ENCODE results near the gene OSBPL1A. TPM values are rescaled to one million over a fixed set of nuclear protein-coding genes. Genes with fewer than 3 reads are reported as not detected.

OSBPL1A gene
- total RNA-seq, 4 donors from 2014 or later = 31.0 to 42.2 (median 32.4) TPM

DNA sequence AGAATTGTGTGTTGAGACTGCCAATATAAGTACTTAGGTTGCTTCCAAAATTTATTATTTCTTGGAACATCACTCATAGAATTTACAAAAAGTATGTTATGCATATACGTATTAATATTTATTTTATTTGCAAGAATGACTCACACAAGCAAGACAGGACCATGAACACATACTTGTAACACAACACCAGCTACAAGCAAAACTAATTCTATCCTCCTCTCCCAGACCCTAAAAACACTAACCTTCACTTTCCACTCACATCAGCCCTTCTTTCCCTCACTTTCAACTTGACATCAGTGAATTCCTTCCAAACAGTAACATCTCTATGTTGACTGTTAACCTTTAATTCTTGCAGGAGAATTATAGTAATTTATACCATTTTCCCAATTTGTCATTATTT is 24.3 kb downstream of the OSBPL1A start:
- H3K9me3 ChIP-seq = no peaks in the 10 kb centered on the region
- peaks cover 21% of the 10 kb centered on the region for H3K36me3 ChIP-seq
- WGBS = 66% methylated on average over 1 of the region's 1 CpG
- H3K4me3 ChIP-seq = no peak overlapping the region
- no peak for DNase-seq (ENCODE audit: low spot score in 2 of 2)
- no peaks in the 10 kb centered on the region for H3K4me1 ChIP-seq
- TF ChIP-seq POLR2A (IDR thresholded peaks at IDR 0.05) = no peak
- TF ChIP-seq EP300 (IDR thresholded peaks at IDR 0.05) = no peak
- TF ChIP-seq, protein P1, sequence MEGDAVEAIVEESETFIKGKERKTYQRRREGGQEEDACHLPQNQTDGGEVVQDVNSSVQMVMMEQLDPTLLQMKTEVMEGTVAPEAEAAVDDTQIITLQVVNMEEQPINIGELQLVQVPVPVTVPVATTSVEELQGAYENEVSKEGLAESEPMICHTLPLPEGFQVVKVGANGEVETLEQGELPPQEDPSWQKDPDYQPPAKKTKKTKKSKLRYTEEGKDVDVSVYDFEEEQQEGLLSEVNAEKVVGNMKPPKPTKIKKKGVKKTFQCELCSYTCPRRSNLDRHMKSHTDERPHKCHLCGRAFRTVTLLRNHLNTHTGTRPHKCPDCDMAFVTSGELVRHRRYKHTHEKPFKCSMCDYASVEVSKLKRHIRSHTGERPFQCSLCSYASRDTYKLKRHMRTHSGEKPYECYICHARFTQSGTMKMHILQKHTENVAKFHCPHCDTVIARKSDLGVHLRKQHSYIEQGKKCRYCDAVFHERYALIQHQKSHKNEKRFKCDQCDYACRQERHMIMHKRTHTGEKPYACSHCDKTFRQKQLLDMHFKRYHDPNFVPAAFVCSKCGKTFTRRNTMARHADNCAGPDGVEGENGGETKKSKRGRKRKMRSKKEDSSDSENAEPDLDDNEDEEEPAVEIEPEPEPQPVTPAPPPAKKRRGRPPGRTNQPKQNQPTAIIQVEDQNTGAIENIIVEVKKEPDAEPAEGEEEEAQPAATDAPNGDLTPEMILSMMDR (IDR thresholded peaks at IDR 0.05) = no peak
- TF ChIP-seq POLR2AphosphoS5 (IDR thresholded peaks at IDR 0.05) = no peak
- H3K27ac ChIP-seq = no peak overlapping the region
- no peaks in the 10 kb centered on the region for H3K27me3 ChIP-seq

DNA sequence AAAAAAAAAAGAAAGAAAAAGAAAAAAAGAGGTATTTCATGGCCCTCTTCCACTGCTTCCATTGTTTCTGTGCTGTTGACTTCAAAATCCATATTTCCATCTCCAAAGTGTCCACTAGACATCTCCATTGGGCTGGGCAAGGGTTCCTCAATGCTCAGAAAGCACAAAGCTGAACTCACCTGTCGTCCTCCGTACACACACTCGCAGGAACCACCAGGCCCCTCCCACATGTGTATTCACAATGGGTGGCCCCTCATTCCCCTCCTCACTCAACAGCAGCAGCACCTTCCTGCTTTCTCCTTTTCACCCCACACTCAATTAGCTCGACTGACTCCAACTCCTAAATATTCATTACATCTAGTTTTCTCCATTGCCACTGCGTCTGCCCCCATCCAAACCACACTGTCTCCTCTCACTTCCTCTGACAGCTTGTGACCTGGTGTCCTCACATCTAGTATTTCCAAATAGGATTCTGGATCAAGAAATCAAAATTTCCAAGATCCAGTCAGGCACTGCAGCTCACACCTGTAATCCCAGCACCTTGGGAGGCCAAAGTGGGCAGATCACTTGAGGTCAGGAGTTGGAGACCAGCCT is 25.2 kb downstream of the OSBPL1A start:
- TF ChIP-seq, protein P1 (IDR thresholded peaks at IDR 0.05) = no peak
- TF ChIP-seq EP300 (IDR thresholded peaks at IDR 0.05) = no peak
- TF ChIP-seq POLR2AphosphoS5 (IDR thresholded peaks at IDR 0.05) = no peak
- TF ChIP-seq POLR2A (IDR thresholded peaks at IDR 0.05) = no peak
- Histone ChIP-seq H3K4me1 (no peaks in the 10 kb centered on the region), H3K4me3 (no peak overlapping the region), H3K9me3 (no peaks in the 10 kb centered on the region), H3K27ac (no peak overlapping the region), H3K27me3 (no peaks in the 10 kb centered on the region), H3K36me3 (peaks cover 21% of the 10 kb centered on the region)
- no peak for DNase-seq (ENCODE audit: low spot score in 2 of 2)
- WGBS = 92% methylated on average over 5 of the region's 5 CpGs

DNA sequence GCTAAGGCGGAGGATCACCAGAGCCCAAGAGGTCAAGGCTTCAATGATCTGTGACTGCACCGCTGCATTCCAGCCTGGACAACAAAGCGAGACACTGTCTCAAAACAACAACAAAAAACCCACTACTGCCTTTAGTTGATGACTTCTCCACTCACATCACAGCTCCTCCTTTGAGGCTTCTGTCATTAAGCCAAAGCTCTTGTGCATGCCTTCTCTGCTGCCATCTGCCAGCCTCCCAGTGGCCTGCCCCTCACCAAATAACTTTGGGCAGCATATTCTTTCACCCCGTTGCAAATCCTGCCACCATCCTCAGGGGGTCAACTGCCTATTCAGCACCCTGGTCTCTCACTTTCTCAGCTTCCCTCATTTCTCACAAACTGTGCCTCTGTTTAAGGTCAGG is 27.5 kb downstream of the OSBPL1A start:
- no peak for DNase-seq (ENCODE audit: low spot score in 2 of 2)
- Histone ChIP-seq H3K9me3 (no peaks in the 10 kb centered on the region), H3K27me3 (no peaks in the 10 kb centered on the region), H3K4me1 (no peaks in the 10 kb centered on the region), H3K4me3 (no peak overlapping the region), H3K36me3 (peaks cover 3% of the 10 kb centered on the region), H3K27ac (no peak overlapping the region)
- TF ChIP-seq POLR2A (IDR thresholded peaks at IDR 0.05) = no peak
- no peak for TF ChIP-seq POLR2AphosphoS5 (IDR thresholded peaks at IDR 0.05)
- no peak for TF ChIP-seq EP300 (IDR thresholded peaks at IDR 0.05)
- TF ChIP-seq, protein P1 (IDR thresholded peaks at IDR 0.05) = no peak
- 77% methylated on average over 4 of the region's 4 CpGs for WGBS

DNA sequence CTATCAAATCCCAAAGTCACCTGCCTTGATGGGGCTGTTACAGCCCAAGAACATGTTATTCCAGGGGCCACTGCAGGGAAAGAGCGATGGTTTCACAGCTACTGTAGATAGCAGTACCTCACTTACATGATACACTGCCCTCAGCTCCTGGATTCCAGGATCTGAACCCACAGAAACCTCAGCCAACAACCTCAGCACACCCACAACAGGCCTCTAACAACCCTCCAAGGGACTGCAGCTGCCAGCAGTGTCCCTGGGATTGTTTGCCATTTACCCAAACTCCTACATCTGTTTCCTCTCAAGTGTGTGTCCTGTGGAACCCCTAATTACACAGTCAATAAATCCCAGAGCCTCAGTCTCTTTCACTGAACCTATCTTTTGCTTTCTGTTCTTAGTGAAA is 28.2 kb downstream of the OSBPL1A start:
- H3K9me3 ChIP-seq = no peaks in the 10 kb centered on the region
- H3K27me3 ChIP-seq = no peaks in the 10 kb centered on the region
- no peak overlapping the region for H3K4me3 ChIP-seq
- no peak for DNase-seq (ENCODE audit: low spot score in 2 of 2)
- WGBS = 71% methylated on average over 1 of the region's 1 CpG
- no peak for TF ChIP-seq EP300 (IDR thresholded peaks at IDR 0.05)
- no peak for TF ChIP-seq POLR2A (IDR thresholded peaks at IDR 0.05)
- TF ChIP-seq, protein P1 (IDR thresholded peaks at IDR 0.05) = no peak
- no peak for TF ChIP-seq POLR2AphosphoS5 (IDR thresholded peaks at IDR 0.05)
- H3K4me1 ChIP-seq = no peaks in the 10 kb centered on the region
- H3K36me3 ChIP-seq = peaks cover 3% of the 10 kb centered on the region
- no peak overlapping the region for H3K27ac ChIP-seq

DNA sequence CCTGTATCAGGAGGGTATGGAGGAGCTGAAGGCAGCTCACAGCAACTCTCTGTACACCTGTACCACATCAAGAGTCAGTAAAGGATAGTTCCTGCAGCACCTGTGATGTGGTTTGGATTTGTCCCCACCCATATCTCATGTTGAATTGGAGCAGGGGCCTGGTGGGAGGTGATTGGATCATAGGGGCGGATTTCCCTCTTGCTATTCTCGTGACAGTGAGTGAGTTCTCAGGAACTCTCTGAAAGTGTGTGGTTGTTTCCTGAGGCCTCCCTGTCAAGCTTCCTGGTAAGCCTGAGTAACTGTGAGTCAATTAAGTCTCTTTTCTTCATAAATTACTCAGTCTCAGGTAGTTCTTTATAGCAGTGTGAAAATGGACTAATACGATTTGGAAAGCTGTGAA is 28.9 kb downstream of the OSBPL1A start:
- 85% methylated on average over 3 of the region's 3 CpGs for WGBS

More for the DNA sequence above, 28.9 kb downstream of the OSBPL1A start:
- peaks cover 3% of the 10 kb centered on the region for H3K36me3 ChIP-seq
- H3K27me3 ChIP-seq = no peaks in the 10 kb centered on the region
- no peaks in the 10 kb centered on the region for H3K4me1 ChIP-seq
- no peak for DNase-seq (ENCODE audit: low spot score in 2 of 2)
- no peaks in the 10 kb centered on the region for H3K9me3 ChIP-seq
- H3K4me3 ChIP-seq = no peak overlapping the region
- TF ChIP-seq EP300 (IDR thresholded peaks at IDR 0.05) = no peak
- no peak for TF ChIP-seq POLR2AphosphoS5 (IDR thresholded peaks at IDR 0.05)
- TF ChIP-seq, protein P1 (IDR thresholded peaks at IDR 0.05) = no peak
- no peak for TF ChIP-seq POLR2A (IDR thresholded peaks at IDR 0.05)
- H3K27ac ChIP-seq = no peak overlapping the region

All from suprapubic skin (tissue), 4 donors.